ENCODE results near the gene RPS15A. TPM values are rescaled to one million over a fixed set of nuclear protein-coding genes. Genes with fewer than 3 reads are reported as not detected.
"Not testable (repeated sequence)": the region's sequence is repeated elsewhere in the genome, so short reads cannot be mapped to it uniquely, and the experiment has no call there.

RPS15A gene
- total RNA-seq, 2 donors from 2014 or later, result 836 to 2,411 TPM

GRCh38 chr16:18759598-18760520 lies 30.3 kb downstream of the RPS15A start:
- whole genome bisulfite sequencing, result 19% methylated on average over 21 of the region's 21 CpGs
- peak; percentile 25 for DNase-seq (ENCODE audit: low spot score)
- H3K9me3 ChIP-seq; H3K4me3 ChIP-seq; H3K36me3 ChIP-seq; H3K4me1 ChIP-seq (replicated peaks); H3K27me3 ChIP-seq (replicated peaks; ENCODE audit: insufficient read depth); intact Hi-C loops (cut with DNase I); H3K27ac ChIP-seq: not testable (repeated sequence)
- peak in 3 of 4 experiments; percentile 44 to 57 (median 55) for TF ChIP-seq CTCF (IDR thresholded peaks at IDR 0.05)

GRCh38 chr16:18757960-18758660 lies 32.0 kb downstream of the RPS15A start:
- H3K36me3 ChIP-seq; intact Hi-C loops (cut with DNase I); H3K4me3 ChIP-seq; DNase-seq (ENCODE audit: low spot score); H3K9me3 ChIP-seq; H3K4me1 ChIP-seq (replicated peaks); H3K27me3 ChIP-seq (replicated peaks; ENCODE audit: insufficient read depth); H3K27ac ChIP-seq: not testable (repeated sequence)
- WGBS, result 62% methylated on average over 4 of the region's 10 CpGs

GRCh38 chr16:18756639-18757038 lies 33.5 kb downstream of the RPS15A start:
- H3K27me3 ChIP-seq (replicated peaks; ENCODE audit: insufficient read depth); DNase-seq (ENCODE audit: low spot score); H3K36me3 ChIP-seq; H3K4me1 ChIP-seq (replicated peaks); intact Hi-C loops (cut with DNase I); H3K4me3 ChIP-seq; H3K27ac ChIP-seq; H3K9me3 ChIP-seq: not testable (repeated sequence)
- 61% methylated on average over 9 of the region's 9 CpGs for WGBS

- intact Hi-C loops (cut with DNase I); H3K4me3 ChIP-seq; H3K27ac ChIP-seq; DNase-seq (ENCODE audit: low spot score); H3K9me3 ChIP-seq; H3K36me3 ChIP-seq; H3K27me3 ChIP-seq (replicated peaks; ENCODE audit: insufficient read depth); H3K4me1 ChIP-seq (replicated peaks): not testable (repeated sequence)
- WGBS, result 94% methylated on average over 2 of the region's 8 CpGs
Measured at GRCh38 chr16:18742870-18743269, 47.3 kb downstream of the RPS15A start.

- H3K36me3 ChIP-seq; DNase-seq (ENCODE audit: low spot score); intact Hi-C loops (cut with DNase I); H3K27me3 ChIP-seq (replicated peaks; ENCODE audit: insufficient read depth); H3K4me3 ChIP-seq; H3K9me3 ChIP-seq; H3K4me1 ChIP-seq (replicated peaks); H3K27ac ChIP-seq: not testable (repeated sequence)
- no CpG with 5 or more reads among the region's 3 CpGs for WGBS
Measured at GRCh38 chr16:18740027-18740426, 50.1 kb downstream of the RPS15A start.

DNA sequence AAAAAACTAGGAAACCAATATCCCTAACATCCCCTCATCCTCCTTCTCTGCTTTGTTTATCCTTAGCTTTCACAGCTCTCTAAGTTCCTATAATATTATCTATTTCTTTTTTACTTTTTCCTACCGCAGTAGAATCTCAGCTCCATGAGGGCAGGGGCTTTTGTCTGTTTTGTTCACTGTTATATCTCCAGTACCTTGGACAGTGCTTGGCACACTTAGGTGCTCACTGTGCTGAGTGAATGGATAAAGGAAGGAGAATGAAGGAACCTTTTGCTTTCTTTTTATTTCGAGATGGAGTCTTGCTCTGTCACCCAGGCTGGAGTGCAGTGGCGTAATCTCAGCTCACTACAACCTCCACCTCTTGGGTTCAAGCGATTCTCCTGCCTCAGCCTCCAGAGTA lies 51.4 kb downstream of the RPS15A start:
- 61% methylated on average over 4 of the region's 4 CpGs for WGBS
- H3K27ac ChIP-seq; intact Hi-C loops (cut with DNase I): not testable (repeated sequence)

GRCh38 chr16:18734279-18734678 lies 55.9 kb downstream of the RPS15A start:
- intact Hi-C loops (cut with DNase I), result not testable (repeated sequence)
- WGBS, result 84% methylated on average over 16 of the region's 27 CpGs

More for the DNA sequence above, 51.4 kb downstream of the RPS15A start:
- H3K4me3 ChIP-seq; H3K4me1 ChIP-seq (replicated peaks); DNase-seq (ENCODE audit: low spot score); H3K9me3 ChIP-seq; H3K27me3 ChIP-seq (replicated peaks; ENCODE audit: insufficient read depth); H3K36me3 ChIP-seq: not testable (repeated sequence)

More at GRCh38 chr16:18734279-18734678, 55.9 kb downstream of the RPS15A start:
- not testable (repeated sequence) for H3K27me3 ChIP-seq (replicated peaks; ENCODE audit: insufficient read depth); DNase-seq (ENCODE audit: low spot score); H3K4me1 ChIP-seq (replicated peaks); H3K4me3 ChIP-seq; H3K27ac ChIP-seq; H3K9me3 ChIP-seq; H3K36me3 ChIP-seq

Other genes starting within 250 kb of the RPS15A start
- gene NOMO2, start 228.2 kb downstream of the RPS15A start, total RNA-seq, result 10 to 100 TPM; 59.0 to 85.3 TPM
- gene ARL6IP1, start 11.2 kb upstream of the RPS15A start, total RNA-seq, result 100 to 1,000 TPM; 226 to 298 TPM
- gene SMG1, start 136.1 kb upstream of the RPS15A start, total RNA-seq, result 10 to 100 TPM; 67.0 to 95.7 TPM
- 1 to 10 TPM; 1.6 to 2.9 TPM for gene TMC7, start 193.6 kb upstream of the RPS15A start, total RNA-seq

All from prostate gland (tissue), 2 donors.